Measurements from ENCODE around the gene NIPAL4.

Gene NIPAL4

DNA sequence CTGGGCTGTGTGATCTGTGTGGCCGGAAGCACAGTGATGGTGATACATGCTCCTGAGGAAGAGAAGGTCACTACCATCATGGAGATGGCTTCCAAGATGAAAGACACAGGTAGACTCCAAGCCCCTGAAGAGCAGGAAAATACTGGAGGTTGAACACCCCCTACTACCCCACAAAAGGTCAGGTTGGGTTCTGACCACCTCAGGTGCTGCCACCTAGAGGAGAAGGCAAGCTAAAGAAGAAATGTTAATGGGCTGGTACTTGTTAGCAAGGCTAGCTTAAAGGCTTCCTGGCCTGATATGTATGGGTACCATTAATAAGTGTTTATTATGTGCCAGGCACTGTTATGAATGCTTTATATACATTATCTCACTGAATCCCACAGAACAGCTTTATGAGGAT, 11.7 kb downstream of the NIPAL4 start:
- TF ChIP-seq, protein P1, sequence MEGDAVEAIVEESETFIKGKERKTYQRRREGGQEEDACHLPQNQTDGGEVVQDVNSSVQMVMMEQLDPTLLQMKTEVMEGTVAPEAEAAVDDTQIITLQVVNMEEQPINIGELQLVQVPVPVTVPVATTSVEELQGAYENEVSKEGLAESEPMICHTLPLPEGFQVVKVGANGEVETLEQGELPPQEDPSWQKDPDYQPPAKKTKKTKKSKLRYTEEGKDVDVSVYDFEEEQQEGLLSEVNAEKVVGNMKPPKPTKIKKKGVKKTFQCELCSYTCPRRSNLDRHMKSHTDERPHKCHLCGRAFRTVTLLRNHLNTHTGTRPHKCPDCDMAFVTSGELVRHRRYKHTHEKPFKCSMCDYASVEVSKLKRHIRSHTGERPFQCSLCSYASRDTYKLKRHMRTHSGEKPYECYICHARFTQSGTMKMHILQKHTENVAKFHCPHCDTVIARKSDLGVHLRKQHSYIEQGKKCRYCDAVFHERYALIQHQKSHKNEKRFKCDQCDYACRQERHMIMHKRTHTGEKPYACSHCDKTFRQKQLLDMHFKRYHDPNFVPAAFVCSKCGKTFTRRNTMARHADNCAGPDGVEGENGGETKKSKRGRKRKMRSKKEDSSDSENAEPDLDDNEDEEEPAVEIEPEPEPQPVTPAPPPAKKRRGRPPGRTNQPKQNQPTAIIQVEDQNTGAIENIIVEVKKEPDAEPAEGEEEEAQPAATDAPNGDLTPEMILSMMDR (IDR thresholded peaks at IDR 0.05; ENCODE audit: low read depth, low read length), result peak; percentile 43
- H3K4me3 ChIP-seq (ENCODE audit: low read depth, low read length), result no peak overlapping the region

DNA sequence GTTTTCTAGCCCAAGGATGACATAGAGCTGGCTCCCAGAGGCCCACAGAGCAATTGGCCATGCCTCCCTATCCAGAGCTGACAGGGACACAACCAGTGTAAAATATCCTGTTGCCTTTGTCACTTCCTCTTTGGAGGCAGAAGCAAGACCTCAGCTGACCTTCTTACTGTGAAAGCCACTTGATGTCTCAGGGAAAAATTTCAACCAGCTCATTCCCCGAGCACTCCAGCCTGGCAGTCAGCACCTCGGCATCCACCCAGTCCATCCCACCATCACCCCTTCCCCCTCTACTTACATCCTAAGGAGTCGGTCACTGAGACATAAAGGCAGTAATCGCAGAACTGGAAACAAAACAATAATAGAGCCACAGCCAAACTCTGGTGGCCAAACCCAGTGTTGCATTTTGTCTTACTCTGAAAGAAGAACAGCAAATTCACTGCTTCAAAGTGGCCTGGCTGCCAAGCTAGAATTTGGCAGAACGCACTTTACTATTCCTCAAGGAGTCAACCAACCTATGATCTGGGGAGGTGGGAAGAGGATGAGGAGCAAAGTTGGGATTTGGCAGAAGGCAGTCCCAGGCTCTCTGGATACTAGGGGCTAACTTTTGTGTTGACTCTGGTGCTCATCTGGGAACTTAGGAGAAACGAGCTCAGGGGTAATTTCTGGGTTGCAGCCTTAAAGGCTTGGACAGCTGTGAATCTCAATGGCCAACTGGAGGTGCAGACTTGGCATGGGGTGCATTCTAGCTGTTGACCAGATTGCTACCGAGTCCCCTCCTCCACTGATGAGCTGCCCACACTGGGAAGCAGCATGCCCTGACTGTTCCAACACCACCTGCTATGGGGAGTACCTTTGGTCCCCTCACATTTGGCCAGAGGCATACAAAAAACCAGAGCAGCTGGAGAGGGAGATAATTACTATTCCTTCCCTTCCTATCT, 13.6 kb downstream of the NIPAL4 start:
- H3K4me3 ChIP-seq (ENCODE audit: low read depth, low read length), result no peak overlapping the region
- TF ChIP-seq, protein P1 (IDR thresholded peaks at IDR 0.05; ENCODE audit: low read depth, low read length), result 0 out of 2 replicates have a peak, but pooled peaks have one; percentile 10

DNA sequence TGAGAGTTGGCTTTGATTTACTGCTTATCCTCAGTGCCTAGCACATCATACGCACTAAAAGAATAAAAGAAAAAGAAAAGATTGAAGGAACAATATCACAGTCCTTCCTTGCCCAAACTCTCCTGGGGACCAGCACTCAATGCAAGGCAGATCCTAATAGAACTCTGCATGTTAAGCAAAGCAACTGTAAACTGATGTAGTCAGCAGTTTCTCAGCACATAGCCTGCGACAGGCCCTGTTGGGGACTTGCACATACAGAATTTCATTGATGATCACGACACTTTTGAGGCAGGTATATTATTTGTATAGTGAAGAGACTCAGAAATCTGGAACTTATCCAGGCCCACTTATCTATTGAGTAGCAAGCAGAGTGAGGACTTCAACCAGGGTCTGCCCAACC, 15.4 kb downstream of the NIPAL4 start:
- H3K4me3 ChIP-seq (ENCODE audit: low read depth, low read length), result no peak overlapping the region
- TF ChIP-seq, protein P1 (IDR thresholded peaks at IDR 0.05; ENCODE audit: low read depth, low read length), result no peak

DNA sequence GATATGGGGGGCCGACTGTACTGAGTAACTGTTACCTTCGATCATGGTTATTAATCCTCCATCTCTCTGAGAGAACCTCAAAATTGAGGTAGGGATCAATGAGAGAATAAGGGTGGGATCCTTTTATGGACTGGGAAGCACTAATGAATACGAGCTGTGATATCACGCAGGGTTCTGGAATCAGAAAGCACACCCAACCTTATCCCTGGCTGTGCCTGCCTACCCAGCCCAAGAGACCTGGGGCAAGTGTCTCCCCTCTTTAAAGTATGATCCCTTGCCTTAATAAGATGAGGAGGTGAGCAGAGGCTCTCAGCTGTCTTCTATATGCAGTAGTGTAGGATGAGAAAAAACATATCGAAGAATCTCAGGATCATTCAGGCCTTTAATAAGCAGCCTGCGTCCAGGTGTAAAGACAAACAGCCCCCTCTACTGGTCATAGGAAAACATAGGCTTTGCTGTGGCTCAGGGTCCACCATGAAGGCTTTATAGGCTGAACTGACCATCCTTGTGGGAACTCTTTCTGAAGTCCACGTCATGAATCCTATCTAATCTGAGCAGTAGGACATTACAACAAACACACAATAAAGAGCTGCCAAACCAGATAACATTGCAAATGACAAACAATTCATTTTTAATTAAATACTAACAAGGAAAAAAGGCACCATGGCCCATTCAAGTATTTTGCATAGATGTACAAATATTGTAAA, 16.8 kb downstream of the NIPAL4 start:
- H3K4me3 ChIP-seq (ENCODE audit: low read depth, low read length), result no peak overlapping the region
- TF ChIP-seq, protein P1 (IDR thresholded peaks at IDR 0.05; ENCODE audit: low read depth, low read length), result peak; percentile 70

DNA sequence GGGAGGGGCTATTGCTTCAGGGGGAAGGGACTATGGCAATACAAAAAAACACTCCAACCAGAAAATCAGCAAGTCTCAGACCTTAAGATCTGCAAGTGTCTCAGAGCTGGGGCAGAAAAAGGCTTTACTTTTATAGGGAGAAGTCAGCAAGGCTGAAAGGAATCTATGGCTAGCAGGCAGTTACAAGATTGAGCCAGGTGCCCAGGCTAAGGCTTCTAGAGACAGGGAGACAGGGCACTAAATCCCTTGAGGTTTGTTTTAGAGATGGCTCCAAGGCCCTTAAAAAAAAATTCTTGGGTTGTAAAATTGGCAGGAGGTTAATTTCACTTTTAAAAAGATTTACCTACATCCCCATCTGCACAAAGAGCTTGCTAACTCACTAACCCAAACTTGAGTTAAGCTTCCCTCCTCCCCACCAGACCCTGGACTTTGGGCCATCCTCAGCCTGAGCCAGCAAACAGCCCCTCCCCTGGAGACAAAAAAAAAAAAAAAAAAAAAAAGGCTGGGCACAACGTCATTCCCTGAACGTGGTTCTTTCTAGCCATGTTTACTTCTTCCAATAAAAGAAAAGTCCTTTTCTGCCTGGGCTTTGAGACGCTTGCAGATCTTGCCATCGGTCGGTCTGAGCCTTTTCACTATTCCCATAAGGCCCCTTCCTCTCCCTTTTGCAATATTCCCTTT, 17.9 kb downstream of the NIPAL4 start:
- TF ChIP-seq, protein P1 (IDR thresholded peaks at IDR 0.05; ENCODE audit: low read depth, low read length), result no peak
- H3K4me3 ChIP-seq (ENCODE audit: low read depth, low read length), result no peak overlapping the region

DNA sequence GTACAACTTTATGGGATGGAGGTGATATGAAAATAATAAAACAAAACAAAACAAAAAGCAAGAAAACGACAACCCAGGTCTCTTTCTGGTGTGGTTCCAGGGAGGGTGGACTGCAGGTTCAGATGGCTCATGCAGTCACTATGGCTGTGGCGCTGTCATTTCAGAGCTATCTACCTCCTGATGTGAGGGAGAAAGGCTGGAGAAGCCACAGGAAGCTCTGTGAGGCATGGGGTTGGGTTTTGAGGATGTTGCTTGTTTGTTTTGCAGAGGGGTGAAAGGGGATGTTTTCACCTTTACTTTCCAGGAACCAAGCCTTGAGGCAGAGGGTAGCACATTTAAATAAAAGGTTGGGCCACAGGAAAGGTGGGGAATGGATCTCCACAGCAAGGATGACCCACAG, 18.7 kb downstream of the NIPAL4 start:
- TF ChIP-seq, protein P1 (IDR thresholded peaks at IDR 0.05; ENCODE audit: low read depth, low read length), result no peak
- H3K4me3 ChIP-seq (ENCODE audit: low read depth, low read length), result no peak overlapping the region
